ENCODE measurements around the gene ATP10A.

The ATP10A gene

GRCh38 chr15:25709437-25710159 is 153.5 kb downstream of the ATP10A start:
- Histone ChIP-seq H2AFZ (ENCODE audit: low read length) (no peak overlapping the region), H3F3A (ENCODE audit: insufficient read depth, low read length) (no peaks in the 10 kb centered on the region), H3K36me3 (ENCODE audit: insufficient read depth, low read length) (no peaks in the 10 kb centered on the region), H3K9me2 (ENCODE audit: low read depth, low read length) (no peaks in the 10 kb centered on the region), H3K4me3 (ENCODE audit: low read depth, low read length, poor library complexity, severe bottlenecking) (no peak overlapping the region), H3K4me2 (ENCODE audit: low read length) (no peak overlapping the region), H4K20me1 (ENCODE audit: insufficient read depth, low read length) (no peaks in the 10 kb centered on the region), H3K79me2 (ENCODE audit: insufficient read depth, low read length) (no peaks in the 10 kb centered on the region), H3K9ac (ENCODE audit: low read length) (no peak overlapping the region), H3K4me1 (ENCODE audit: insufficient read depth, low read length, severe bottlenecking) (no peaks in the 10 kb centered on the region), H3K27me3 (ENCODE audit: insufficient read depth, low read length) (no peaks in the 10 kb centered on the region), H3K27ac (ENCODE audit: low read depth, low read length, poor library complexity, severe bottlenecking) (no peak overlapping the region), H3K9me3 (ENCODE audit: low read length) (no peaks in the 10 kb centered on the region)
- TF ChIP-seq EZH2 (IDR thresholded peaks at IDR 0.05; ENCODE audit: borderline replicate concordance, low read length) = no peak
- no peak for TF ChIP-seq CTCF (IDR thresholded peaks at IDR 0.05; ENCODE audit: low read length)

- H3K4me3 ChIP-seq (ENCODE audit: low read depth, low read length, poor library complexity, severe bottlenecking) = no peak overlapping the region
- H2AFZ ChIP-seq (ENCODE audit: low read length) = no peak overlapping the region
- H3K9ac ChIP-seq (ENCODE audit: low read length) = no peak overlapping the region
- H3K9me3 ChIP-seq (ENCODE audit: low read length) = no peaks in the 10 kb centered on the region
- no peaks in the 10 kb centered on the region for H3K9me2 ChIP-seq (ENCODE audit: low read depth, low read length)
- TF ChIP-seq CTCF (IDR thresholded peaks at IDR 0.05; ENCODE audit: low read length) (no peak), EZH2 (IDR thresholded peaks at IDR 0.05; ENCODE audit: borderline replicate concordance, low read length) (no peak)
- H3F3A ChIP-seq (ENCODE audit: insufficient read depth, low read length) = no peaks in the 10 kb centered on the region
- no peaks in the 10 kb centered on the region for H3K36me3 ChIP-seq (ENCODE audit: insufficient read depth, low read length)
- H3K79me2 ChIP-seq (ENCODE audit: insufficient read depth, low read length) = no peaks in the 10 kb centered on the region
- H3K4me2 ChIP-seq (ENCODE audit: low read length) = no peak overlapping the region
- H3K27ac ChIP-seq (ENCODE audit: low read depth, low read length, poor library complexity, severe bottlenecking) = no peak overlapping the region
- no peaks in the 10 kb centered on the region for H4K20me1 ChIP-seq (ENCODE audit: insufficient read depth, low read length)
- H3K4me1 ChIP-seq (ENCODE audit: insufficient read depth, low read length, severe bottlenecking) = no peaks in the 10 kb centered on the region
- H3K27me3 ChIP-seq (ENCODE audit: insufficient read depth, low read length) = no peaks in the 10 kb centered on the region
Observed at GRCh38 chr15:25708391-25708790, 154.7 kb downstream of the ATP10A start.

- no peaks in the 10 kb centered on the region for H3K9me2 ChIP-seq (ENCODE audit: low read depth, low read length)
- H4K20me1 ChIP-seq (ENCODE audit: insufficient read depth, low read length) = no peaks in the 10 kb centered on the region
- no peaks in the 10 kb centered on the region for H3F3A ChIP-seq (ENCODE audit: insufficient read depth, low read length)
- H3K4me3 ChIP-seq (ENCODE audit: low read depth, low read length, poor library complexity, severe bottlenecking) = no peak overlapping the region
- H3K9ac ChIP-seq (ENCODE audit: low read length) = no peak overlapping the region
- no peaks in the 10 kb centered on the region for H3K79me2 ChIP-seq (ENCODE audit: insufficient read depth, low read length)
- no peaks in the 10 kb centered on the region for H3K9me3 ChIP-seq (ENCODE audit: low read length)
- no peak overlapping the region for H2AFZ ChIP-seq (ENCODE audit: low read length)
- TF ChIP-seq EZH2 (IDR thresholded peaks at IDR 0.05; ENCODE audit: borderline replicate concordance, low read length) (no peak), CTCF (IDR thresholded peaks at IDR 0.05; ENCODE audit: low read length) (no peak)
- H3K4me1 ChIP-seq (ENCODE audit: insufficient read depth, low read length, severe bottlenecking) = no peaks in the 10 kb centered on the region
- H3K4me2 ChIP-seq (ENCODE audit: low read length) = no peak overlapping the region
- H3K27me3 ChIP-seq (ENCODE audit: insufficient read depth, low read length) = no peaks in the 10 kb centered on the region
- no peak overlapping the region for H3K27ac ChIP-seq (ENCODE audit: low read depth, low read length, poor library complexity, severe bottlenecking)
- H3K36me3 ChIP-seq (ENCODE audit: insufficient read depth, low read length) = no peaks in the 10 kb centered on the region
Observed at GRCh38 chr15:25707656-25708365, 155.3 kb downstream of the ATP10A start.
